Measurements from ENCODE around the gene WDR3. TPM values are rescaled to one million over a fixed set of nuclear protein-coding genes. Genes with fewer than 3 reads are reported as not detected.

The WDR3 gene
- total RNA-seq, 1 donor from 2014 or later, result 12.0 TPM

Other genes starting within 250 kb of the WDR3 start
- 13.7 TPM for gene GDAP2, start 118 bp upstream of the WDR3 start, total RNA-seq

All from left ventricle myocardium superior (tissue), 1 donor.